ENCODE results near the gene SLC6A9. TPM values are rescaled to one million over a fixed set of nuclear protein-coding genes. Genes with fewer than 3 reads are reported as not detected.

SLC6A9 gene
- total RNA-seq, 1 experiment from 2014 or later, result 9.2 TPM

DNA sequence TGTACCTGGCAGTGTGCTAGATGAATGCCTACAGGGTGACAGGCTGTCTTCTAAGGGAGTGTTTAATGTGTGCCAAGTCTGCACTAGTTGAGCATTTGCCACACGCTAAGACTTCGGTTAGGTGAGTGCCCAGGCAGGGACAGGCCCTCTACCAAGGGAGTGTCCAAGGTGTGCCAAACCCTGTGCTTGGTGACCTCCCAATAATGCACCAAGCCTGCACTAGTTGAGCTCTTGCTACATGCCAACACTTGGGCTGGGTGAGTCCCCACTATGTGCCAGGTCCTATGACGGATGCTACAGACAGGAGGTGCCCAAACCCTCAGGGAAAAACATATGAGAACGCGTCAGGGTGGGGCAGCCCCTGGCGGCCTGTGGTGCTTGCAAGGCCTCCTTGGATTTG lies 10.8 kb downstream of the SLC6A9 start:
- Histone ChIP-seq H3K27ac (ENCODE audit: low read length) (no peak overlapping the region), H3K36me3 (ENCODE audit: control insufficient read depth, insufficient read depth, low read length) (no peaks in the 10 kb centered on the region), H3K9me3 (ENCODE audit: control insufficient read depth, insufficient read depth, low read depth, low read length) (no peaks in the 10 kb centered on the region), H3K27me3 (ENCODE audit: control insufficient read depth, insufficient read depth, low read length) (no peaks in the 10 kb centered on the region), H3K4me3 (ENCODE audit: low read depth in 2 of 2, low read length in 2 of 2) (no peak overlapping the region), H3K4me1 (ENCODE audit: control insufficient read depth, insufficient read depth, low read length) (peaks cover 9% of the 10 kb centered on the region)
- CTCF ChIA-PET, result no interaction called here
- in situ Hi-C loops (cut with HindIII; ENCODE audit: low pct_unique_long_range_greater_than_20kb, low sequenced_read_pairs), result no loop called here
- TF ChIP-seq POLR2AphosphoS5 (IDR thresholded peaks at IDR 0.05; ENCODE audit: low read depth, low read length) (no peak), TCF7L2 (IDR thresholded peaks at IDR 0.05; ENCODE audit: low read depth, low read length) (no peak)
- TF ChIP-seq, protein P1, sequence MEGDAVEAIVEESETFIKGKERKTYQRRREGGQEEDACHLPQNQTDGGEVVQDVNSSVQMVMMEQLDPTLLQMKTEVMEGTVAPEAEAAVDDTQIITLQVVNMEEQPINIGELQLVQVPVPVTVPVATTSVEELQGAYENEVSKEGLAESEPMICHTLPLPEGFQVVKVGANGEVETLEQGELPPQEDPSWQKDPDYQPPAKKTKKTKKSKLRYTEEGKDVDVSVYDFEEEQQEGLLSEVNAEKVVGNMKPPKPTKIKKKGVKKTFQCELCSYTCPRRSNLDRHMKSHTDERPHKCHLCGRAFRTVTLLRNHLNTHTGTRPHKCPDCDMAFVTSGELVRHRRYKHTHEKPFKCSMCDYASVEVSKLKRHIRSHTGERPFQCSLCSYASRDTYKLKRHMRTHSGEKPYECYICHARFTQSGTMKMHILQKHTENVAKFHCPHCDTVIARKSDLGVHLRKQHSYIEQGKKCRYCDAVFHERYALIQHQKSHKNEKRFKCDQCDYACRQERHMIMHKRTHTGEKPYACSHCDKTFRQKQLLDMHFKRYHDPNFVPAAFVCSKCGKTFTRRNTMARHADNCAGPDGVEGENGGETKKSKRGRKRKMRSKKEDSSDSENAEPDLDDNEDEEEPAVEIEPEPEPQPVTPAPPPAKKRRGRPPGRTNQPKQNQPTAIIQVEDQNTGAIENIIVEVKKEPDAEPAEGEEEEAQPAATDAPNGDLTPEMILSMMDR (IDR thresholded peaks at IDR 0.05), result no peak
- DNase-seq (ENCODE audit: low read depth, low spot score) (no peak), ATAC-seq (no peak)
- intact Hi-C loops (cut with micrococcal nuclease; ENCODE audit: unreplicated experiment), result no loop called here
- BruUV-seq (replicated peaks), result no TSS peak
- POLR2A ChIA-PET, result no interaction called here

- Histone ChIP-seq H3K4me1 (ENCODE audit: control insufficient read depth, insufficient read depth, low read length) (peaks cover 2% of the 10 kb centered on the region; the same call in 1 of the 2 replicates), H3K4me3 (ENCODE audit: low read depth in 2 of 2, low read length in 2 of 2) (no peak overlapping the region), H3K9me3 (ENCODE audit: control insufficient read depth, insufficient read depth, low read depth, low read length) (no peaks in the 10 kb centered on the region), H3K36me3 (ENCODE audit: control insufficient read depth, insufficient read depth, low read length) (no peaks in the 10 kb centered on the region), H3K27ac (ENCODE audit: low read length) (no peak overlapping the region), H3K27me3 (ENCODE audit: control insufficient read depth, insufficient read depth, low read length) (no peaks in the 10 kb centered on the region)
- CTCF ChIA-PET, result no interaction called here
- POLR2A ChIA-PET, result no interaction called here
- BruUV-seq (replicated peaks), result no TSS peak
- ATAC-seq, result no peak
- in situ Hi-C loops (cut with HindIII; ENCODE audit: low pct_unique_long_range_greater_than_20kb, low sequenced_read_pairs), result no loop called here
- TF ChIP-seq SIN3A (IDR thresholded peaks at IDR 0.05; ENCODE audit: borderline replicate concordance, insufficient read depth, low read depth, low read length), result no peak
- no peak for TF ChIP-seq POLR2AphosphoS5 (IDR thresholded peaks at IDR 0.05; ENCODE audit: low read depth, low read length)
- TF ChIP-seq, protein P1 (IDR thresholded peaks at IDR 0.05), result no peak
- TF ChIP-seq TCF7L2 (IDR thresholded peaks at IDR 0.05; ENCODE audit: low read depth, low read length), result no peak
- no peak for TF ChIP-seq REST (IDR thresholded peaks at IDR 0.05; ENCODE audit: insufficient read depth in 1 of 2, low read depth in 2 of 2, low read length in 1 of 2)
- intact Hi-C loops (cut with micrococcal nuclease; ENCODE audit: unreplicated experiment), result no loop called here
- DNase-seq (ENCODE audit: low read depth, low spot score), result no peak
These were observed 11.8 kb downstream of the SLC6A9 start for GRCh38 chr1:44019466-44019948.

Measured in Panc1 (cell line).